ENCODE results near the gene NFE2L1.

- no peak for TF ChIP-seq TAF1 (IDR thresholded peaks at IDR 0.05; ENCODE audit: low read depth, low read length)
- no peak for TF ChIP-seq POLR2AphosphoS5 (IDR thresholded peaks at IDR 0.05; ENCODE audit: low read depth, low read length)
Measured at GRCh38 chr17:48004983-48005382, 43.2 kb upstream of the NFE2L1 start.
